ENCODE data around the gene ROCK2. TPM values are rescaled to one million over a fixed set of nuclear protein-coding genes. Genes with fewer than 3 reads are reported as not detected.

Gene ROCK2
- total and polyA plus RNA-seq, 2 of the 13 experiments (the other 11 are each of a cell fraction or from before 2014, with no cell fraction given) = 38.1 to 119 TPM

GRCh38 chr2:11354363-11355154 lies 10.1 kb upstream of the ROCK2 start (continued):
- TF ChIP-seq AHDC1 (CRISPR knock-in tag; IDR thresholded peaks at IDR 0.05; ENCODE audit: borderline replicate concordance) (peak; percentile 99), ZNF121 (CRISPR knock-in tag; IDR thresholded peaks at IDR 0.05) (peak; percentile 67; the same call in 1 of the 2 replicates), SP1 (IDR thresholded peaks at IDR 0.05) (no peak), SP1 (CRISPR knock-in tag; IDR thresholded peaks at IDR 0.05) (peak; percentile 80), CEBPG (CRISPR knock-in tag; IDR thresholded peaks at IDR 0.05) (peak; percentile 90), ATF6 (CRISPR knock-in tag; conservative IDR thresholded peaks at IDR 0.05) (peak; percentile 98), ZMAT5 (CRISPR knock-in tag; IDR thresholded peaks at IDR 0.05; ENCODE audit: borderline replicate concordance, low read depth) (no peak), SIN3B (IDR thresholded peaks at IDR 0.05; ENCODE audit: low read length) (no peak; the same call in 1 of the 2 replicates), NCOA1 (CRISPR knock-in tag; IDR thresholded peaks at IDR 0.05) (peak; percentile 92; the same call in 1 of the 2 replicates), MAX (IDR thresholded peaks at IDR 0.05) (peak; percentile 96), SATB2 (CRISPR knock-in tag; IDR thresholded peaks at IDR 0.05) (peak; percentile 70), MIXL1 (CRISPR knock-in tag; IDR thresholded peaks at IDR 0.05) (peak; percentile 93), SETDB1 (CRISPR knock-in tag; IDR thresholded peaks at IDR 0.05; ENCODE audit: borderline replicate concordance) (no peak), RORA (CRISPR knock-in tag; IDR thresholded peaks at IDR 0.05) (no peak; the same call in 1 of the 2 replicates), ETV6 (CRISPR knock-in tag; conservative IDR thresholded peaks at IDR 0.05) (peak; percentile 99), ZNF18 (CRISPR knock-in tag; IDR thresholded peaks at IDR 0.05; ENCODE audit: insufficient replicate concordance) (peak; percentile 82), IKZF5 (CRISPR knock-in tag; IDR thresholded peaks at IDR 0.05) (peak; percentile 99)

All from HepG2 (cell line).